HG03064 (cell line): ENCODE measurements around the gene NME7.

ENCODE experiments used
- ATAC-seq: cut with Tn5 transposase; IDR thresholded peaks from one replicate; pipeline ENCODE4 v1.9.1; 2021; ENCODE audit warnings: low read depth; ENCODE audit not compliant: unreplicated experiment

NME7 gene

DNA sequence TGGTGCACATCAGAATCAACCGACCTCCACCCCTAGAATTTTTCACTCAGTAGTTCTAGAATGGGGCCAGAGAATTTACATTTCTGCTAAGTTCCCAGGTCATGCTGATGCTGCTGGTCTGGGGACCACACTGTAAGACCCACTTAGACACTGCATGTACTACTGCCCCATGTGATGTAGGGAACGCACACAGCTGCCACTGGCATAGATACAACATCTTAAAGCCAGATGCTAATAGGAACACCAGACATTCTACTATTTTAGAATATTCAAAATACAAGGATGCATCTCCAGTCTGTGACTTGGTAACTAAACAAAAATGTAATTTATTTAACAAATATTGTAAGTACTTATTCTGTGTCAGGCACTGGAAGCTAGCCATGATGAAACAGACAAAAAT, 275.2 kb downstream of the NME7 start:
- no peak for ATAC-seq

DNA sequence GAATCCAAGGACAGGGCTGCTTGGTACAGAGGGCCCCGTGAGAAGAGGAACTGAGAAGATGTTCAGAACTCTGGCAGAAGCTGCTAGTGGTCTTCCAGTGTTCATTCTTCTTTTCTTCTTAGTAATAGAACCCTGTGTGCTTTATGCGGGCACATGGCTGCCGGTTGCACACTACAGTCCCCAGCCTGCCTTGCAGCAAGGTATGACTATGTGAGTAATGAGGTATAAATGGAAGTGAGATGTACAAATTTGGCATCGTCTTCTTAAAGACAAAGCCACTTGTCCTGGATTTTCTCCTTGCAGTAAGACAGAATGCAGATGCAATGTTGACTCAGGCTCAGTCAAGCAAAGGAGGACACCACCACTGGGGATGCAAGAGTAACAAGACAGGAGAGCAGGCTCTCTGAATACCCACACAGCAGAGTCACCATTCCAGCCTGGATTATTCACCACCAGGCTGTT, 276.1 kb downstream of the NME7 start:
- ATAC-seq: peak; percentile 62

DNA sequence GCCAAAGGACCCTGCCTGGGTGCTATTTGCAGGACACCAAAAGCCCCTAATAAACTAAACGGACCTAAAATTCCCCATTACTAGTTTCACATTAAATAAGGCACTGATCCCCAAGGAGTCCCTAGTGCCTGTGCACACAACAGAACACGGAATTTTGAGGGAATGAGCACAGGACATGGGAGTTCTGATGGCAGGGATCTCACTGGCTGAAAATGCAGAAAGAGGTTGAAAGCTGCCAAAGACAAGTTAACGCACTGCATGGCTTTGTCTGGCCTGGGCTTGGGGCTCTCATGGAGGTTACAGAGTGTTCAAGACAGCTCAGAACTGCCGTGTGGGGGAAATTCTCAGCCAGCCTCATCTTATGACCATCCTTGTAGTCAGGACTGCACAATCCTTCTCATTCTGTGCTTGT, 276.7 kb downstream of the NME7 start:
- ATAC-seq: peak; percentile 15

DNA sequence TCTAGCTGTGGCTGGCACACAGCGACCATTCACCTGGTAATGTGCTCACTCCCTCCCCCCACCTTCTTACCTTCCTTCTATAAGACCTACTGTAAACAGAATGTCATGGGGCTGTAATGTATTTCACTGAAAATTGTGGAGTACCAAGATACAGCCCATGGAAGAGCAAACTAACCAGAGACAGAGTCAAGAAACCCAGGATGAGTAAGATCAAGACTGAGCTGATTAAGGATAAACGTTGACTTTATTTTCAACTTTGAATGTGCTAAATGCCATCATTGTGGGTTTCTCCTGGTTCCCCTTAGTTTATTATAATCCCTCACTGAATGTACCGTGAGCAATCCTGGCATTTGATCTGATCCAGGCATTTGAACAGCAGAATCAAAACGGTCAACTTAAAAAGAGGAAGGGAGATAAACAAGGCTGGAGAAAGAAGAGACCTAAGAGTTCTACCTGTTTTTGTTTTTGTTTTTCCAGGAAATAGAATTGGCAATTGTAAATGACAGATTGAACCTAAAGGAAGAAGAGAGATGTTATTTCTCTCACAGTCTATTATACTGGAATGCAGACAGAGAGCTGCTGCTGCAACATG, 277.2 kb downstream of the NME7 start:
- no peak for ATAC-seq

DNA sequence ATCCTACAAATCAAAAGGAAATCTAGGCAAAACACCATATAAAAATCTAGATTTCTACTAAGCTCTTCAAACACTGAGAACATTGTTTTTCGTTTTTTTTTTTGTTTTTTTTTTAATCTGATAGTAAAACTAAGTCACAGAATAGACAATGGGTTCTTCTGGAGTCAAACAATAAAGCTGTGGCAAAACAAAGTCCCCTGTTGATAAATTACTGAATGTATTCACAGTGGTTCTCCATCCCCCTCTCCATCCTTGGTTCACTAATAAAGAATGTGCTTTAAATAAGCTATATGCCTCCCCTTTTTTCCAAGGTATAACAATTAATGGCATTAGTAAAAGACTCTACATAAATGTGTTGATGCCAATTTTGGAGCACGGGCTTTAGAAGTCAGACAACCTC, 277.8 kb downstream of the NME7 start:
- no peak for ATAC-seq

DNA sequence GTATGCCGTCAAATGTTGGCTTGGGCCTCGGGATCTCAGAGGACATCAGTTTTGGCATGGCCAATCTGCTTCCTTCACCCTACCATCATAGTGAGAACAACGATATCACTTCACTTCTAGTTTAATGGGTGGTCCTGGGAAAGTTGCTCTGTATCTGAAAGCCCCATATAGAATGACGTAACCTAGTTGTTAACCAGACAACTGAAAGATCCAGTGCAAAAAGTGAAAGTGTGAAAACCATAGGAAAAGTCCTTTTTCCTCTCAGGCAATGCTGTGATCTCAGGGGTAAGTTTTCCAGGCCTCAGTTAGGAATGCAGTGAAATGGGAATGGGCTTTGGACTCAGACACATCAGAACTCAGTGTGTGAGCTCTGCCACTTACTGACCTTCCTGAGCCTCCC, 279.7 kb downstream of the NME7 start:
- ATAC-seq: no peak

DNA sequence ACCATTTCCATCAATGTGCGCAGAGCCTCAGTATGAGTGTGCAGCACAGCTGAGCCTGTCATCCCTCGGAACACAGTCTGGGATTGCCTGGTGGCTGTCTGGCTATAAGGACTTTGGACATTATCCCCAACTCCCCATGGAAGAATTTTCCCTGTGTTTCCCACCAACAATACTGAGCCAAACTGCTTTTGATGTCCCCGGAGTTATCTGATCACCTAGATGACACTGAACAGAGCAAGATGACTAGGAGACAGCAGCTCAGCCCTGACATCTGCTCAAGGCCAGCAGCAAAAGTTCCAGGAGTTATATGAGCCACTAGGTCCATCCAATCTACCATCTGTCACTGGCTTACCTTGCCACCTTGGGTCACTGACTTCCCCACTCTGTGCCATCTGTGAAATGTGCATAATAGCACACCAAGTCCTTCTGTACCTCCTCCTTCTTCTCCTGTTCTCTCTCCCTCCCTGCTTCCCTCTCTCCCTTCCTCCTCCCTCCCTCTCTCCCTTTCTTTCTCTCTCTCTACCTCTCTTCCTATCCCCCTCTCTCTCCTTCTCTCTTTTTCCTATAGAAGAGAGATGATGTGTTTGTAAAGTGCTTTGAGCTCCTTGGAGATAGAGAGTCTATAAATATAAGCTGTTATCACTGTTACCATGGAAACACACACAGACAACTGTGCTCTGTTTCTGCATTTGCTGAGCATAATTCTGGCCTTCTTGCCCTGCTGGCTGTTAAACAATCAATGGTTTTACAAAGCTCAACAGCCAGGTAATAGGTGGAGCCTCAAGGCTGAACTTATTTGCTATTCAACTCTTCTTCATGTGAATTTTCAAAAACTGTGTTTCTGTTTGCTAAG, 280.8 kb downstream of the NME7 start:
- no peak for ATAC-seq

DNA sequence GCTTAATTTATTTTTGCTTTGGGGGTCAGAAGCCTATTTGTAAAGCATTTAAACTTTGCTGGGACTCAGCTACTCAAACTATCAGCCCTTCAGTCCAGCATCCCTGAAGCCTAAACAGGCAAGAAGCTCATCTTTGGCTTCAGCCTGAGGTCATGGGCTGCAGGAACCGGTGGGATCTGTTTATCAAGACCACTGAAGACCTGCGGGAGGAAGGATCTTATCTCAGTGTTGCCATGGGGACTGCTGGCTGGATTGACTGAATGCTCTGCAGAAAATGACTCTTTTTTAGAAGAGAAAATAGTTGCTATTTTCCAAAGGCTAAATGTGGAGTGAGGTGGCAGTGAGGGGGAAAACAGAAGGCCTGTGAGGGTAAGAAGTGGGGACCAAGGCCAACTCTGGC, 281.7 kb downstream of the NME7 start:
- no peak for ATAC-seq
